HepG2 (cell line): ENCODE data around the gene DCTN4. TPM values are rescaled to one million over a fixed set of nuclear protein-coding genes. Genes with fewer than 3 reads are reported as not detected.

Source experiments
- EED ChIP-seq: sonication (generic); formaldehyde crosslinking; IDR thresholded peaks from 2 replicates; pipeline ENCODE4 v1.5.0; 2020; ENCODE audit warnings: mild to moderate bottlenecking, missing genetic modification reagents
- GFI1 ChIP-seq: sonication (generic); formaldehyde crosslinking; IDR thresholded peaks from 2 replicates; pipeline ENCODE4 v1.5.0; 2020; ENCODE audit warnings: missing genetic modification reagents, mild to moderate bottlenecking, borderline replicate concordance
- HINFP ChIP-seq: sonication (generic); formaldehyde crosslinking; IDR thresholded peaks from 2 replicates; pipeline ENCODE4 v1.4.0; 2020; ENCODE audit warnings: low read depth, mild to moderate bottlenecking, missing genetic modification reagents
- HIVEP1 ChIP-seq: sonication (generic); formaldehyde crosslinking; IDR thresholded peaks from 2 replicates; pipeline ENCODE4 v1.4.0; 2020; ENCODE audit warnings: mild to moderate bottlenecking, missing genetic modification reagents
- HOXA3 ChIP-seq: sonication (generic); formaldehyde crosslinking; IDR thresholded peaks from 2 replicates; pipeline ENCODE4 v1.5.0; 2020; ENCODE audit warnings: missing genetic modification reagents
- IKZF4 ChIP-seq: sonication (generic); formaldehyde crosslinking; IDR thresholded peaks from 2 replicates; pipeline ENCODE4 v1.5.1; 2020; ENCODE audit warnings: borderline replicate concordance, mild to moderate bottlenecking, low read depth, missing genetic modification reagents; ENCODE audit errors: not compliant biosample characterization
- JDP2 ChIP-seq: sonication (generic); formaldehyde crosslinking; IDR thresholded peaks from 2 replicates; pipeline ENCODE4 v1.8.1; 2022; ENCODE audit warnings: missing genetic modification reagents, borderline replicate concordance
- NFYB ChIP-seq: sonication (generic); formaldehyde crosslinking; IDR thresholded peaks from 2 replicates; pipeline ENCODE4 v1.4.0; 2020; ENCODE audit warnings: missing genetic modification reagents
- NFYC ChIP-seq: IDR thresholded peaks from 2 replicates; pipeline ENCODE4 v1.6.1; 2016; ENCODE audit warnings: missing genetic modification reagents, missing compliant biosample characterization
- RCOR2 ChIP-seq: IDR thresholded peaks from 2 replicates; pipeline ENCODE4 v1.6.1; 2016; ENCODE audit warnings: missing biosample characterization, missing genetic modification reagents
- RORA ChIP-seq: sonication (generic); formaldehyde crosslinking; IDR thresholded peaks from 2 replicates; pipeline ENCODE4 v1.5.0; 2020; ENCODE audit warnings: mild to moderate bottlenecking, missing genetic modification reagents, moderate library complexity
- SALL1 ChIP-seq: sonication (generic); formaldehyde crosslinking; IDR thresholded peaks from 2 replicates; pipeline ENCODE4 v1.8.0; 2022; ENCODE audit warnings: mild to moderate bottlenecking, missing genetic modification reagents
- SRSF9 ChIP-seq: fragments of 200-400 bp; formaldehyde crosslinking; IDR thresholded peaks from 2 replicates; pipeline ENCODE4 v1.6.1; 2018; ENCODE audit warnings: borderline replicate concordance, mild to moderate bottlenecking, low read depth, low read length; ENCODE audit not compliant: insufficient read depth, poor library complexity, severe bottlenecking
- TARDBP ChIP-seq: sonication (generic); formaldehyde crosslinking; IDR thresholded peaks from 2 replicates; pipeline ENCODE4 v1.8.0; 2022; ENCODE audit warnings: mild to moderate bottlenecking, missing genetic modification reagents
- ZNF33A ChIP-seq: sonication (generic); formaldehyde crosslinking; IDR thresholded peaks from 2 replicates; pipeline ENCODE4 v1.5.1; 2020; ENCODE audit warnings: missing genetic modification reagents, mild to moderate bottlenecking, moderate library complexity, borderline replicate concordance
- ZNF629 ChIP-seq: sonication (generic); formaldehyde crosslinking; conservative IDR thresholded peaks from 2 replicates; pipeline ENCODE4 v1.5.0; 2020; ENCODE audit warnings: missing genetic modification reagents
- ZNF737 ChIP-seq: sonication (generic); formaldehyde crosslinking; IDR thresholded peaks from 2 replicates; pipeline ENCODE4 v1.5.0; 2020; ENCODE audit warnings: missing genetic modification reagents, mild to moderate bottlenecking, borderline replicate concordance
- polyA plus RNA-seq, 8 experiments: library from polyadenylated mRNA; depleted of rRNA in 3 of 8; stranded (reverse) in 7 of 8; unstranded in 1 of 8; fragments of >200 nt; fragmentation: Illumina TruSeq in 4 of 8; extraction: Trizol in 4 of 8; gene quantifications; 2 replicates each; pipeline versions ENCODE4 v1.2.1 to v1.2.3, GENCODE V29; 2011 to 2016; ENCODE audit warnings: low read depth in 4 of 8, missing spikeins in 1 of 8, mixed read lengths in 1 of 8; ENCODE audit not compliant: insufficient read depth in 1 of 8
- total RNA-seq, 5 experiments: library from RNA; depleted of rRNA; stranded (reverse); fragments of >200 nt; fragmentation: Illumina TruSeq; extraction: Trizol; gene quantifications; 2 replicates each; pipeline ENCODE4 v1.2.3, GENCODE V29; 2016; ENCODE audit warnings: low read depth in 1 of 5
- TF ChIP-seq, protein P1 (sequence below): sonication (generic); formaldehyde crosslinking; IDR thresholded peaks from 2 replicates; pipeline ENCODE4 v1.5.1; 2020; ENCODE audit warnings: missing genetic modification reagents, mild to moderate bottlenecking, borderline replicate concordance
- TF ChIP-seq, protein P2 (sequence below): IDR thresholded peaks from 2 replicates; pipeline ENCODE4 v1.6.1; 2016

The DCTN4 gene
- total and polyA plus RNA-seq, 2 of the 13 experiments (the other 11 are each of a cell fraction or from before 2014, with no cell fraction given), result 24.1 to 26.9 TPM

GRCh38 chr5:150781706-150782614 lies 23.1 kb upstream of the DCTN4 start (continued):
- TF ChIP-seq, protein P1, sequence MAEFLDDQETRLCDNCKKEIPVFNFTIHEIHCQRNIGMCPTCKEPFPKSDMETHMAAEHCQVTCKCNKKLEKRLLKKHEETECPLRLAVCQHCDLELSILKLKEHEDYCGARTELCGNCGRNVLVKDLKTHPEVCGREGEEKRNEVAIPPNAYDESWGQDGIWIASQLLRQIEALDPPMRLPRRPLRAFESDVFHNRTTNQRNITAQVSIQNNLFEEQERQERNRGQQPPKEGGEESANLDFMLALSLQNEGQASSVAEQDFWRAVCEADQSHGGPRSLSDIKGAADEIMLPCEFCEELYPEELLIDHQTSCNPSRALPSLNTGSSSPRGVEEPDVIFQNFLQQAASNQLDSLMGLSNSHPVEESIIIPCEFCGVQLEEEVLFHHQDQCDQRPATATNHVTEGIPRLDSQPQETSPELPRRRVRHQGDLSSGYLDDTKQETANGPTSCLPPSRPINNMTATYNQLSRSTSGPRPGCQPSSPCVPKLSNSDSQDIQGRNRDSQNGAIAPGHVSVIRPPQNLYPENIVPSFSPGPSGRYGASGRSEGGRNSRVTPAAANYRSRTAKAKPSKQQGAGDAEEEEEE (CRISPR knock-in tag), result 0 out of 2 replicates have a peak, but pooled peaks have one; percentile 61
- TF ChIP-seq ZNF629 (CRISPR knock-in tag) (no peak), JDP2 (CRISPR knock-in tag) (no peak), GFI1 (CRISPR knock-in tag) (peak; percentile 84), ZNF737 (no peak), ZNF33A (CRISPR knock-in tag) (no peak), RCOR2 (peak; percentile 68; the same call in 1 of the 2 replicates), IKZF4 (CRISPR knock-in tag) (no peak), SALL1 (CRISPR knock-in tag) (peak; percentile 26; the same call in 1 of the 2 replicates), NFYC (peak; percentile 55), SRSF9 (no peak), EED (no peak), NFYB (CRISPR knock-in tag) (peak; percentile 23; the same call in 1 of the 2 replicates), TARDBP (CRISPR knock-in tag) (peak; percentile 52; the same call in 1 of the 2 replicates), HOXA3 (no peak; the same call in 1 of the 2 replicates), RORA (CRISPR knock-in tag) (no peak), HINFP (CRISPR knock-in tag) (no peak), HIVEP1 (no peak)
- TF ChIP-seq, protein P2, sequence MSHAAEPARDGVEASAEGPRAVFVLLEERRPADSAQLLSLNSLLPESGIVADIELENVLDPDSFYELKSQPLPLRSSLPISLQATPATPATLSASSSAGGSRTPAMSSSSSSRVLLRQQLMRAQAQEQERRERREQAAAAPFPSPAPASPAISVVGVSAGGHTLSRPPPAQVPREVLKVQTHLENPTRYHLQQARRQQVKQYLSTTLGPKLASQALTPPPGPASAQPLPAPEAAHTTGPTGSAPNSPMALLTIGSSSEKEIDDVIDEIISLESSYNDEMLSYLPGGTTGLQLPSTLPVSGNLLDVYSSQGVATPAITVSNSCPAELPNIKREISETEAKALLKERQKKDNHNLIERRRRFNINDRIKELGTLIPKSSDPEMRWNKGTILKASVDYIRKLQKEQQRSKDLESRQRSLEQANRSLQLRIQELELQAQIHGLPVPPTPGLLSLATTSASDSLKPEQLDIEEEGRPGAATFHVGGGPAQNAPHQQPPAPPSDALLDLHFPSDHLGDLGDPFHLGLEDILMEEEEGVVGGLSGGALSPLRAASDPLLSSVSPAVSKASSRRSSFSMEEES (CRISPR knock-in tag), result no peak
